Measurements from ENCODE around the gene TBC1D22A. TPM values are rescaled to one million over a fixed set of nuclear protein-coding genes. Genes with fewer than 3 reads are reported as not detected.

The TBC1D22A gene
- polyA plus RNA-seq, 2 donors: 15.1 to 17.4 TPM

GRCh38 chr22:46737105-46737975 lies 25.1 kb upstream of the TBC1D22A start:
- Histone ChIP-seq H3K27ac (ENCODE audit: low read depth in 2 of 2, low read length in 1 of 2) (peak overlapping the region; percentile 89 to 90), H3K9me3 (ENCODE audit: control insufficient read depth in 2 of 2, insufficient read depth in 1 of 2, low read depth in 1 of 2, low read length in 1 of 2) (no peaks in the 10 kb centered on the region), H3K4me1 (ENCODE audit: control insufficient read depth in 2 of 2, insufficient read depth in 2 of 2, low read length in 1 of 2) (peaks cover 7 to 32% of the 10 kb centered on the region in 2 donors), H3K27me3 (ENCODE audit: control insufficient read depth in 1 of 2, insufficient read depth in 2 of 2, low read length in 2 of 2) (no peaks in the 10 kb centered on the region), H3K4me3 (ENCODE audit: low read depth in 1 of 2, low read length in 2 of 2) (peak overlapping the region; percentile 59 to 91), H3K36me3 (ENCODE audit: control insufficient read depth in 2 of 2, insufficient read depth in 2 of 2, low read length in 1 of 2) (no peaks in the 10 kb centered on the region)
- 4% methylated on average over 41 to 53 of the region's 53 CpGs for WGBS, 2 donors

GRCh38 chr22:46737976-46738646 lies 24.3 kb upstream of the TBC1D22A start, which contains the start of gene CERK:
TSS of gene CERK (minus strand) at chr22:46738252. CDS start at chr22:46738148, 104 bp downstream.
- no peaks in the 10 kb centered on the region for H3K27me3 ChIP-seq (ENCODE audit: control insufficient read depth in 1 of 2, insufficient read depth in 2 of 2, low read length in 2 of 2)
- 1% methylated on average over 39 to 99 of the region's 99 CpGs for WGBS, 2 donors
- H3K27ac ChIP-seq (ENCODE audit: low read depth in 2 of 2, low read length in 1 of 2): peak within 1 kb of the TSS; percentile 89 to 90
- H3K9me3 ChIP-seq (ENCODE audit: control insufficient read depth in 2 of 2, insufficient read depth in 1 of 2, low read depth in 1 of 2, low read length in 1 of 2): no peaks in the 10 kb centered on the region
- no peaks in the 10 kb centered on the region for H3K36me3 ChIP-seq (ENCODE audit: control insufficient read depth in 2 of 2, insufficient read depth in 2 of 2, low read length in 1 of 2)
- H3K4me3 ChIP-seq (ENCODE audit: low read depth in 1 of 2, low read length in 2 of 2): peak within 1 kb of the TSS; percentile 59 to 91
- H3K4me1 ChIP-seq (ENCODE audit: control insufficient read depth in 2 of 2, insufficient read depth in 2 of 2, low read length in 1 of 2): peaks cover 7 to 34% of the 10 kb centered on the region in 2 donors

GRCh38 chr22:46738647-46739093 lies 23.8 kb upstream of the TBC1D22A start:
- Histone ChIP-seq H3K4me3 (ENCODE audit: low read depth in 1 of 2, low read length in 2 of 2) (peak overlapping the region; percentile 59 to 91), H3K27ac (ENCODE audit: low read depth in 2 of 2, low read length in 1 of 2) (peak overlapping the region; percentile 89 to 90), H3K27me3 (ENCODE audit: control insufficient read depth in 1 of 2, insufficient read depth in 2 of 2, low read length in 2 of 2) (no peaks in the 10 kb centered on the region), H3K9me3 (ENCODE audit: control insufficient read depth in 2 of 2, insufficient read depth in 1 of 2, low read depth in 1 of 2, low read length in 1 of 2) (no peaks in the 10 kb centered on the region), H3K36me3 (ENCODE audit: control insufficient read depth in 2 of 2, insufficient read depth in 2 of 2, low read length in 1 of 2) (no peaks in the 10 kb centered on the region), H3K4me1 (ENCODE audit: control insufficient read depth in 2 of 2, insufficient read depth in 2 of 2, low read length in 1 of 2) (peaks cover 7 to 34% of the 10 kb centered on the region in 2 donors)
- WGBS, 2 donors: 9 to 11% methylated on average over 17 to 20 of the region's 20 CpGs

- H3K4me3 ChIP-seq (ENCODE audit: low read depth in 1 of 2, low read length in 2 of 2): peak overlapping the region; percentile 59 to 91
These were observed 23.2 kb upstream of the TBC1D22A start for GRCh38 chr22:46739094-46739870.

GRCh38 chr22:46740910-46741780 lies 21.3 kb upstream of the TBC1D22A start:
- Histone ChIP-seq H3K4me1 (ENCODE audit: control insufficient read depth in 2 of 2, insufficient read depth in 2 of 2, low read length in 1 of 2) (peaks cover under 1 to 16% of the 10 kb centered on the region in 2 donors), H3K27ac (ENCODE audit: low read depth in 2 of 2, low read length in 1 of 2) (no peak overlapping the region), H3K4me3 (ENCODE audit: low read depth in 1 of 2, low read length in 2 of 2) (no peak overlapping the region), H3K27me3 (ENCODE audit: control insufficient read depth in 1 of 2, insufficient read depth in 2 of 2, low read length in 2 of 2) (no peaks in the 10 kb centered on the region), H3K36me3 (ENCODE audit: control insufficient read depth in 2 of 2, insufficient read depth in 2 of 2, low read length in 1 of 2) (no peaks in the 10 kb centered on the region), H3K9me3 (ENCODE audit: control insufficient read depth in 2 of 2, insufficient read depth in 1 of 2, low read depth in 1 of 2, low read length in 1 of 2) (no peaks in the 10 kb centered on the region)
- WGBS, 2 donors: 92% methylated on average over 14 of the region's 14 CpGs

More at GRCh38 chr22:46739094-46739870, 23.2 kb upstream of the TBC1D22A start:
- 52 to 68% methylated on average over 20 of the region's 20 CpGs for WGBS, 2 donors
- Histone ChIP-seq H3K27me3 (ENCODE audit: control insufficient read depth in 1 of 2, insufficient read depth in 2 of 2, low read length in 2 of 2) (no peaks in the 10 kb centered on the region), H3K9me3 (ENCODE audit: control insufficient read depth in 2 of 2, insufficient read depth in 1 of 2, low read depth in 1 of 2, low read length in 1 of 2) (no peaks in the 10 kb centered on the region), H3K4me1 (ENCODE audit: control insufficient read depth in 2 of 2, insufficient read depth in 2 of 2, low read length in 1 of 2) (peaks cover 7 to 31% of the 10 kb centered on the region in 2 donors), H3K36me3 (ENCODE audit: control insufficient read depth in 2 of 2, insufficient read depth in 2 of 2, low read length in 1 of 2) (no peaks in the 10 kb centered on the region), H3K27ac (ENCODE audit: low read depth in 2 of 2, low read length in 1 of 2) (peak overlapping the region; percentile 89 to 90)

GRCh38 chr22:46741974-46742519 lies 20.4 kb upstream of the TBC1D22A start:
- WGBS, 2 donors: 83 to 86% methylated on average over 6 of the region's 6 CpGs
- H3K9me3 ChIP-seq (ENCODE audit: control insufficient read depth in 2 of 2, insufficient read depth in 1 of 2, low read depth in 1 of 2, low read length in 1 of 2): no peaks in the 10 kb centered on the region
- no peaks in the 10 kb centered on the region for H3K27me3 ChIP-seq (ENCODE audit: control insufficient read depth in 1 of 2, insufficient read depth in 2 of 2, low read length in 2 of 2)
- no peaks in the 10 kb centered on the region for H3K36me3 ChIP-seq (ENCODE audit: control insufficient read depth in 2 of 2, insufficient read depth in 2 of 2, low read length in 1 of 2)
- H3K4me1 ChIP-seq (ENCODE audit: control insufficient read depth in 2 of 2, insufficient read depth in 2 of 2, low read length in 1 of 2): peaks cover 0 to 10% of the 10 kb centered on the region in 2 donors
- H3K27ac ChIP-seq (ENCODE audit: low read depth in 2 of 2, low read length in 1 of 2): no peak overlapping the region
- H3K4me3 ChIP-seq (ENCODE audit: low read depth in 1 of 2, low read length in 2 of 2): no peak overlapping the region

GRCh38 chr22:46742576-46743221 lies 19.8 kb upstream of the TBC1D22A start:
- H3K4me3 ChIP-seq (ENCODE audit: low read depth in 1 of 2, low read length in 2 of 2): no peak overlapping the region
- peaks cover 0 to 10% of the 10 kb centered on the region in 2 donors for H3K4me1 ChIP-seq (ENCODE audit: control insufficient read depth in 2 of 2, insufficient read depth in 2 of 2, low read length in 1 of 2)
- H3K9me3 ChIP-seq (ENCODE audit: control insufficient read depth in 2 of 2, insufficient read depth in 1 of 2, low read depth in 1 of 2, low read length in 1 of 2): no peaks in the 10 kb centered on the region
- no peaks in the 10 kb centered on the region for H3K27me3 ChIP-seq (ENCODE audit: control insufficient read depth in 1 of 2, insufficient read depth in 2 of 2, low read length in 2 of 2)
- WGBS, 2 donors: 77 to 84% methylated on average over 6 of the region's 6 CpGs
- H3K36me3 ChIP-seq (ENCODE audit: control insufficient read depth in 2 of 2, insufficient read depth in 2 of 2, low read length in 1 of 2): no peaks in the 10 kb centered on the region
- H3K27ac ChIP-seq (ENCODE audit: low read depth in 2 of 2, low read length in 1 of 2): no peak overlapping the region

- no peak overlapping the region for H3K27ac ChIP-seq (ENCODE audit: low read depth in 2 of 2, low read length in 1 of 2)
- 80 to 84% methylated on average over 6 of the region's 6 CpGs for WGBS, 2 donors
- H3K4me1 ChIP-seq (ENCODE audit: control insufficient read depth in 2 of 2, insufficient read depth in 2 of 2, low read length in 1 of 2): peaks cover under 1 to 6% of the 10 kb centered on the region in 2 donors
- no peak overlapping the region for H3K4me3 ChIP-seq (ENCODE audit: low read depth in 1 of 2, low read length in 2 of 2)
- no peaks in the 10 kb centered on the region for H3K9me3 ChIP-seq (ENCODE audit: control insufficient read depth in 2 of 2, insufficient read depth in 1 of 2, low read depth in 1 of 2, low read length in 1 of 2)
- no peaks in the 10 kb centered on the region for H3K36me3 ChIP-seq (ENCODE audit: control insufficient read depth in 2 of 2, insufficient read depth in 2 of 2, low read length in 1 of 2)
- H3K27me3 ChIP-seq (ENCODE audit: control insufficient read depth in 1 of 2, insufficient read depth in 2 of 2, low read length in 2 of 2): no peaks in the 10 kb centered on the region
These were observed 17.9 kb upstream of the TBC1D22A start for GRCh38 chr22:46744581-46744980.
